GM19324 (cell line): Measurements from ENCODE around the gene NKTR.

ENCODE experiments used
- ATAC-seq: cut with Tn5 transposase; IDR thresholded peaks from one replicate; pipeline ENCODE4 v1.9.1; 2021; ENCODE audit warnings: mild to moderate bottlenecking, moderate library complexity; ENCODE audit not compliant: unreplicated experiment, low FRiP score

Gene NKTR

DNA sequence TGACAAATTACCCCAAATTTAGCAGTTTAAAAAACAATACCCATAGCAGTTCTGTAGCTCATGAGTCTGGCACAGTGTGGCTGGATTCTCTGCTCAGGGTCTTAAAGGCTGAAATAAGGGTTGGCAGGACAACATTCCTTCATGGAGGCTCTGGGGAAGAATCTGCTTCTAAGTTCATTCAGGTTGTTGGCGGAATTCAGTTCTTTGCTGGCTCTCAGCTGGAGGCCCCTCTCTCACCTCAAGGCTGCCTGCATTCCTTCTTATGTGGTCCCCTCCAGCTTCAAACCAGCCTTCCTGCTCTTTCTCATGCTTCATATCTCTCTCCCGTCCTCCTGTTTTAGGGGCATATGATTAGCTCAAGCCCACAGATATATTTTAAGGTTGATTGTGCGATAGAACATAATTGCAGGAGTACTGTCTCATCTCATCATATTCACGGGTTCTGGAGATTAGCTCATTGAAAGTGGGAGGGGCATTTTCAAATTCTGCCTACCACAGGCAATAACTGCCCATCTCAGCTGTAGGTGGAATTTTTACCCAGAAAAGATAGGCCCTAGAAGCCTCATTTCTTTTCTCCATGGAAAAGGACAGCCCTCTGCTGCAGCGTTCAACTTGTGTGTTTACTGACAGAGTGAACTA, 47.5 kb downstream of the NKTR start:
- no peak for ATAC-seq

DNA sequence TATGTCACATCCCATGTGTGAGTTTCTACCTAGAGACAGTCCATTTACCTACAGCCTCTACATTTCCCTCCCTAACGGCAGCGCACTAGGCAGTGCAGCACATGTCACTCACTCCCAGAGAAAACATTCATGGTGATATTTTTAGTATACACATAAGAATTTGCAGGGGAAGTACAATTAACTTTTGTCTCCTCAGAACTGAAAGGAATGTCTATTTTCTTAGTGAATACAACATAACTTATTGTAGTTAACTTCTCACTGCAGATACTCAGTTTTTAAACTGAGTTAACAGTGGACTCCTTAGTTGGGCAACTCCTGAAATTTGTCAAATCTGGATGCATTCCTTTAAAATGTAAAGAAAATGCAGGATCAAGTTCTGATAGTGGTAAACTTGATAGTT, 48.5 kb downstream of the NKTR start:
- no peak for ATAC-seq

DNA sequence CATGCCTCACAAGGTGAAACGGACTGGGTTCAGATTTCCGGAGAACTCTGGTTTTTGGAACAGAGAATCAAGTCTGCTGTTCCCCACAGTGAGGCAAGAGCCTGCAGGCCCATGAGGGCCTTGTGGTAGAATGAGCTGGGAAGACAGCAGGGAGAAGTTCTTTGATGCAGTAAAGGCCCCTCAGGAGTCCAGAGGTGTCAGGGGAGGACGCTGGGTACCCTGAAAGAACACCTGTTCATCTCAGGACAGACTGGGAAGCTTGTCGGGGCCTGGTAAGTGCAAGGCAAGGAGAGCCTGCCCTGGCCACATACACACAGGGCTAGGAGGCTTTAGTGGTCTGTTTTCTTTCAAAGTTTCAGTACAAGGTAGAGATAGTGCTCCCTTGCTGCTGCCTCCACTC, 49.3 kb downstream of the NKTR start:
- no peak for ATAC-seq

DNA sequence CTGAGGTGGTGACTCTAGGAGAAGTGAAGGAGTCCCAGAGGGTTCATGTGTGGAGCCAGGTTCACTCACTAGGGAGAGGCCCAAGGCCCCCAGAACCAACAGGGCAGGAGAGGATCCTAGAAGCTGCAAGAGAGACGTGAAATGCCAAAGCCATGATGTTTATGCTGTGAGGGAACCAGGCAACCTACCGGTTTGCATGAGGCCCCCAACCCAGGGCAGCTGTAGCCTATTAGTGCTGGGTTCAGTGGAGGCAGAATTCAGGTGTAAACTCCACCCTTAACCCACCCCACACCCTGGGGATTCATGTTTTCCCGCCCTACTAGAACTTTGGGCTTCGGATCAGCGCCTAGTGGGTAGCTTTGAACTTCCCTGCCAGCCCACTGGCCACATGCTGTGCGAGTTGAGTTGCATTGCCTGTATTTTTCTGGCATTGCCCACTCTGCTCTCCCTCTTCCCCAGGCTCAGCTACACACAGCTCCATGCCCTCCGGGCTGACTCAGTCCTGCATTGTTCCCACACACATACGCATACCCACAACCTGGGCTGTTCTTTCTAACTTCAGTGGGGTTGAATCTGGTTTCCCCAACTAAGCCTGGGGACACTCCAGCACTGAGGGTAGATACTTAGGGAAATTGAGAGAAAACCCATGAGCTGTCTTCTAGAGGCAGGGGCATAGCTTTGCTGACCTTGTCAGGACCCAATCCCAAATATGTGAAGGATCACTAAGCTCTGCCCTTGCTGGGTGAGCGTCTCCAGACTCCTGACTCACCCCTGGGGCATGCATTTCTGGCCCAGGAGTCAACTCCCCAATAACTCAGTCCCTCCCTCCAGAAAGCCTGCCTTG, 51.0 kb downstream of the NKTR start:
- no peak for ATAC-seq

DNA sequence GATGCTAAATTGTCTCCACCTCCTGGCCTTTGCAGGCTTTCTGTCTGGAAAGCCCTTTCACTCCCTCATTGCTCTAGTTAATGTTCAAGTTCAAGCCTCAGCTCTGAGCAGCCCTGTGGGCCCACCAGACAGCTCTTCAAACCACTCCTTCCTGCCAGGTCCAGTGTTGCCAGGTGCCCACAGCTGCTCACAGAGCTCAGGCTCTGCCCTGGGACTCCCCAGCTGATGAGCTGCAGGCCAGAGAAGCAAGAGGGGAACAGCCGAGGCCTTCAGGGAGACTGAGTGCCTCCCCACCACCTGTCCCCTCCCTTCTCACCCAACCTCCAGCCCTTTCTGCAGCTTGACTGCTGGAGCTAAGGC, 51.7 kb downstream of the NKTR start:
- no peak for ATAC-seq

DNA sequence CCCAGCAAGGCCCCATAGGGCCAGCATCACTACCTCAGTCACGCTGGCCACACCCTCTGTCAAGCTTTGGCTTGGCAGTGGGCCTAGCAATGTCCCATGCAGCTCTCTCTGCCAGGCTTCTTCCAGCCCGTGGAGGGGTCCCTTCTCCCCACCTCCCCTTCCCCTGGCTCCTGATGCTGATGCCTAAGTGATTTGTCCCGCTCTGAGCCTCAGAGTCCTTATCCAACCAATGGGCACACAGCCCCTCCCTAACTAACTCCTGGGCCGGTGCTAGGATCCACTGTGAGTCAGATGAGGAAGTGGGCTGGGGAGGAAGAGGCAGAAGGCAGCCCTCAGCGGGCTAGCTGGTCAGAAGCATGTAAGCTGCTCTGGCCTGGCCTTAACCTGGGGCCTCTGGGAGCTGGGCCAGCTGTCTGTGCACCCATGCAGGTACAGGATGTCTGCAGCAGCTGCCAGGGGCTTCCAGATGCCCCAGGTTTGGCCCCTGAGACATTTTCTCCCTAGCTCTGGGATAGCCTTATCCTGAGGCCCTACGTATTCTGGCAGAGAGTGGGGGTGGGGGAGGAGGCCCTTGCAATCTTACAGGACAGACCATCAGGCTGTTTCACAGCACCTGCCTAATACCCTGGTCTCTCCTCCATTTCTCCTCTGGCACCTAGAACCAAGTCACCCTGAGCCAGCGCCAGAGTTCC, 52.3 kb downstream of the NKTR start:
- ATAC-seq, result no peak

DNA sequence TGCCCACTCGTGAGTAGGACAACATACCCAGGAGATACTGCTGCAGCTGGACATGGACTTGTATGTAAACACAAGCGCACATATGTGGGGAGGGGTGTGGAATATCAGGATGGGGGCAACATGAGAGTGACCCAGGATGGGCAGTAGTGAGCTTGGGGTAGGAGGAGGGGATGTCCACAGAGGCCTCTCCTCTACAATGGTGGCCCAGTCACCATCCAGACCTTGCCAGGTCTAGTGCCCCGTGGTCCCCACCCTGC, 52.7 kb downstream of the NKTR start:
- no peak for ATAC-seq

DNA sequence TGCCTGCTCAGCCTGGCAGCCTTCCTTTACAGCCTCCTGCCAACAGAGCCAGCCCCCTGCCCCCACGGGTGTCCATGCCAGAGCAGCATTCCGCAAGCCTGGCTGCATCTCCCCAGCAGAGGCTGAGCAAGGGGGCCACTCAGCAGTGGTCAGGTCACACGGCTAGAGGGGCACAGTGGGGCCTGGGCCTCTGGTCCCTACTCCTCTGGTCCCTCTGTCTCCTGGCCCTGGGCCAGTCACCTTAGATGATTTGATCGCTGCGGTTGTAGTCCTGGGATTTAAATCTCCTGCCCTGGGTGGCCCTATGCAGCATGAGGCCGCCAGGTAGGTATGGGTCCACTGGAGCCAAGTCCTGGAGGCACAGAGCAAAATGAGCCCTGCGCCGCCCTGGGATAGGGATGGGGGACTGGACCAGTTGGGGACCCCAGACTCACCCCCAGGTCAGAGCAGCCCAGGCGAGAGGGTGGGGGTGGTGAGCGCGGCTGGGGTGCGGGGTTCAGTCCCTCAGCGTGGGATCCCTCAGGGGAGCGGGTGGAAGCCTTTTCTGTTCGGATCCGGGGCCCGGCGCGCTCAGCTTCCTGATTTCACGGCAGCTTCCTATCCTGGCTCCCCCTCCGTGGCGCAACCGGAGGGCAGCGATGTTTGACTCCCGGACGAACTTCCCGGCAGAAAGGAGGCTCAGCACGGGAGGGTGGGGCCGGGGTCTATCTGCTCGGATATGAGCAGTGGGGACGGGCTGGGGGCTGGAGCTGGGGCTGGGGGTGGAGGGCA, 53.3 kb downstream of the NKTR start, which contains the start of gene ZBTB47:
Gene ZBTB47, plus strand, starts transcription at position 138 of the 771 bp plus-strand sequence. CDS start 4,659 bp downstream, outside the sequence.
- no peak for ATAC-seq

DNA sequence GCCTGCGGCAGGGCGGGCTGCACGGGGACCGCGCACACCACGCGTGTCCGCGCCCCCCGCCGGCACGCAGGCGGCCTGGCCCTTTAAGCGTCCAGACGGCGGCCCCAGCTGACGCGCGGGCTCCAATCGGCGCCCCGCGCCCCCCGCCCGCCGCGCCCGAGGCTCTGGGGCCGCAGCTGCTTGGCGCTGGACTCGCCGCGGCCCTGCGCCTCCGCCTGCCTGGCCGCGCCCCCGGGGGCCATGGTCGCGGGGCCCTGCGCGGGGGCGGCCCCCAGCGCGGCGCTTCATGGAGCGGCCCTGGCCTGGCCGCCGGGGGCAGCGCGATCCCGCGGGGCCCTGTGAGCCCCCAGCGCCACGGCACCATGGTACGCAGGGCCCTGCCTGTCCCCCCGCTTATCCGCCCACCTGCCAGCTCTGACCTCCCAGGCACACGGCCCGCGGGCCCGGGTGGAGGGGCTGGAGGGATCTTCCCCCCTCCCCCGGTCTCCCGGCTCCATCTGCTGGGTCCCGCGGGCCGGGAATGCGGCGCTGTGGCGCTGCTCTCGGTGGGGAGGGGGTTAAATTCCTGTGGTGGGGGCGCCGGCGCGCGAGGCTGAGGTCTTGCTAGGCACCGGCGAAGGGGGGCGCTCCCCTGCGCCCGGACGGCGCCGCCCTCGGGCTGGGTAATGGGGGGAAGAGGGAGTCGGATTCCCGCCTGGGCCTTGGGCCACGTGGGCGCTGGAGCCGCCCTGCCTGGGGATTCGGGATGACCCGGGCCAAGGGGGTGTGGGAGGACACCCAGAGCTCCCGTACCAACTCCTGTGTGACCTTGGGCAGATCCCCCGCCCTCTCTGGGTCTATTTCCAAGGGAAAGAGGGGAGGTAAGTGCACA, 54.1 kb downstream of the NKTR start:
- ATAC-seq, result no peak

DNA sequence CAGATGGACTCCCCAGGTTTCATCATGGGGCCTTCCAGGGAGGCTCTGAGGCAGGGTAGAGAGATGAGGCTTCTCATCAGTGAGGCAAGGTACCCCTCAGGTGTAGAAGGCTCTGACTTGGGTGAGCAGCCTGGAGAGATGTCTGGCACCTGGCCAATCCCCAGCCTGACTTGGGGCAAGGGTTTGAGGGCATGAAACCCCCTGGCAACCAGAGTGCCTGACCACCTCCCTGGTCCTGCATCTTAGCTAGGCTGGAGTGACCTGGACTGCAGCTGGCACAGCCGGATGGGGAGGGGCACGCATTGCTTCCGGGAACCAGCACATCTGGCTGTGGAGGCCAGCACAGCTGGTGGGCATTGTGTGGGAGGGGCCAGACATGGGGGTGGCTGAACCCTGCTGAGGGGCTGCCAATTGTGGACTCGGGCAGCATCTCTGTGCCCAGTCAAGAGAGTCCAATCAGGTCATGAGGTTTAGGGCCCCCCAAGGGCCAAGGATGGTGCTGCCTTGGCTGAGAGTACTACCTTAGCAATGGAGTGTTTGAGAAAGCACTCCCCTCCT, 54.9 kb downstream of the NKTR start:
- no peak for ATAC-seq

DNA sequence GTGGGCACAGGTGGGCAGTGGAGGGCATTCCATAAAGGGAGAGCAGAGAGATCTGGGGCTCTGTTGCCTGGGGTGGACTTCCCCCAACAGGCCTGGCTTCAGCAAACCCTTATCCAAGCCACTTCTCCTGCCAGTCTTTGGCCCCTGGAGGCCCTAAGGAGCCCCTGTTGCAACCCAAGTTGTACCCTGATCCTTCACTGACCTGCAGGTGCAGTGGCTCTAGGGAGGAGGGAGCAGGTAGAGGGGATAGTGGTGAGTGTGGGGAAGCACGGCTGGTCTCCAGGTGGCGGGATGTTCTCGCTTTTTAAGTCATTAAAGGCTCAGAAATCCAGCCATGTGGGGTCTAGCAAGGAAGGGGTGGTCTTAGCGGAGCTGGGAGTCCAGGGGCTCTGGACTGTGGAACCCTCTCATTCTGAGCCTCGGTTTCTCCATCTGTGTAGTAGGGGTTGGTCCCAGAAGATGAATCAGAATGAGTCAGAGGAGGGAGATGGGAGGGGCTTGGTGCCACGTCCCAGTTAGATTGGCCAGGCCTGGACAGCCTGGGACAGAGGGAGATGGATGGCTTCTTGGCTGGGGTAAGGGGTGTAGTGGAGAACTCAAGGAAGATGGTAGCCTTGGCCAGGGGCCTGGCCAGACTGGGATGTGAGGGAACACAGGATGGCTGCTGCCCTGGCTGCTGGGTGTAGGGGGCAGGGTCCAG, 55.6 kb downstream of the NKTR start:
- ATAC-seq, result no peak

DNA sequence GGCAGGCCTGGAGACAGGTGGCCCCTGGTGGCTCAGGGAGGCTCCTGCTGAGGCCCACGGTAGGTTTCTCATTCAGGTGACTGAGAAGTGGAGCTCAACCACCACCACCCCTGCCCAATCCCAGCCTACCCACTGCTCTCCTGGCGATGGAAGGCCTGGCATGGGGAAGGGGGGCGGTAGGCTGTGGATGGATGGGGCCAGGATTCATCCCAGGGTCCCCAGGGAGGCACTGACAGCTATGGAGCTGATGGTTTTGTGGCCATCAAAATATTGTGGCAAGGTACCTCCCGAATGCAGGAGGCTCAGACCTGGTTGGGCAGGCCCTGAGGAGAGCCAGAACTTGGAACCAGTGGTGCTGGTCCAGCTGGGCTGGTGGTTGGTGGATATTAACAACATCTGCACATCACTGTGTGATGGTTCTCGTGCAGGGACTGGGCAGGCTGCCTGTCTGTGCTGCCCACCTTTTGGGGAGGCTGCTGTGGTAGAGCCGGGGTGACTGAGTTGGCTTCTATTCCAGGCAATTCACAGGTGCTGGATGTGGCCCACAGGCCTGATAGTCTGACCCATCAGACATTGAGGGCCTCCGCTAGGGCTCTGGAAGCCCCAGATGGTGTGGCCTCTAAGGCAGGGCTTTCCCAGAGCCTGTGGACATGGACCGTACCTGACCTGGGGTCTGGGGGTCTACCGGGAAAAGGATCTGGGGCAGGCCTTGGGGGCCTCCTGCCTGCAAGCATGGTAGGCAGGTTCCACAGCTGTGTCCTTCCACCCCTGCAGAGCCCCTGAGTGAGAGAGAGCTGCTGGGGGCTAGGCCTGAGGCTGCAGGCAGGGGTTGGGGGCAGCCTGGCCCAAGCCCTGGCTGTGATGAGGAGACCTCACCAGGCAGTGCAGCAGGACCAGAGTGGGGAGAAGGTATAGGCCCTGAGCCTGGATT, 56.5 kb downstream of the NKTR start:
- ATAC-seq, result no peak

DNA sequence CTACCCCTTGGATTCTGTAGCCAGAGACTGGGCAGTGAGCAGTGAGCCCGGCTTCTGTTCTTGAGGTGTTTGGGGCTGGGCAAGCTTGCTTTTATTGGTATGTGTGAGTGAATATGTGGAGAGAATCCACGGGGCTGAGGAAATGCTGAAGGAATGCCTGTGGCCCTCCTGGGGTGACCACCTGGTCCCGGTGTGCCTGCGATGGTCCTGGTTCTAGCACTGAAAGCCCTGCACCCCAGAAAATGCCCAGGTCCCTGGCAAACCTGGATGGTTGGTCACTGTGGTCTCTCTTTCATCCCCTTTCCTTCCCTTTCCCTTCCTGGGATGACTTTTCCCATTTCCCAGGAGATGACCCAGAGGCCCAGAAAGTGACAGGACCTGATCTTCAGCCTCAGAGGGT, 57.2 kb downstream of the NKTR start:
- no peak for ATAC-seq

DNA sequence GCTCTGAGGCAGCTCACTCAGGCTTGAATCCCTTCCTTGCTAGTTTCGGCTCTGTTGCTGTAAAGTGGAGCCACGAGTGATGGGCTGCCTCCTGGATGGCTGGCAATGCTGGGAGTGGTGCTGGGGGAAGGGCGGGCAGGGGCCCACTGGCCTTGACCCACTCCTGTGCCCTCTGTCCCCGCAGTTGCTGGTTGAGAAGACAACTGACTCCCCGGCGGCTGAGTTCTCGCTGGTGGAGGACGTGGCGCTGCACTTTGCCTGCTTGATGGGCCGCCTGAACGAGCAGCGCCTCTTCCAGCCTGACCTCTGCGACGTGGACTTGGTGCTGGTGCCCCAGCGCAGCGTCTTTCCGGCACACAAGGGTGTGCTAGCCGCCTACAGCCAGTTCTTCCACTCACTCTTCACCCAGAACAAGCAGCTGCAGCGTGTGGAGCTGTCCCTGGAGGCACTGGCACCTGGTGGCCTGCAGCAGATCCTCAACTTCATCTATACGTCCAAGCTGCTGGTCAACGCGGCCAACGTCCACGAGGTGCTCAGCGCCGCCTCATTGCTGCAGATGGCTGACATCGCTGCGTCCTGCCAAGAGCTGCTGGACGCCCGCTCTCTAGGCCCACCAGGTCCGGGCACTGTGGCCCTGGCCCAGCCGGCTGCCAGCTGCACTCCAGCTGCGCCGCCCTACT, 57.7 kb downstream of the NKTR start:
- no peak for ATAC-seq

DNA sequence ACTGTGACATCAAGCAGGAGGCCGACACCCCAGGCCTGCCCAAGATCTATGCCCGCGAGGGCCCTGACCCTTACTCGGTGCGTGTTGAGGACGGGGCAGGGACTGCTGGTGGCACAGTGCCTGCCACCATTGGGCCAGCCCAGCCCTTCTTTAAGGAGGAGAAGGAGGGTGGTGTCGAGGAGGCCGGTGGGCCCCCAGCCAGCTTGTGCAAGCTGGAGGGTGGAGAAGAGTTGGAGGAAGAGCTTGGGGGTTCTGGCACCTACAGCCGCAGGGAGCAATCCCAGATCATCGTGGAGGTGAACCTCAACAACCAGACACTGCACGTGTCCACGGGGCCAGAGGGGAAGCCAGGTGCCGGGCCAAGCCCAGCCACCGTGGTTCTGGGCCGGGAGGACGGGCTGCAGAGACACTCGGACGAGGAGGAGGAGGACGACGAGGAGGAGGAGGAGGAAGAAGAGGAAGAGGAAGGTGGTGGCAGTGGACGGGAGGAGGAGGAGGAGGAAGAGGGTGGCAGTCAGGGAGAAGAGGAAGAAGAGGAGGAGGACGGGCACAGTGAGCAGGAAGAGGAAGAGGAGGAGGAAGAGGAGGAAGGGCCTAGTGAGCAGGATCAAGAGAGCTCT, 58.4 kb downstream of the NKTR start:
- no peak for ATAC-seq

DNA sequence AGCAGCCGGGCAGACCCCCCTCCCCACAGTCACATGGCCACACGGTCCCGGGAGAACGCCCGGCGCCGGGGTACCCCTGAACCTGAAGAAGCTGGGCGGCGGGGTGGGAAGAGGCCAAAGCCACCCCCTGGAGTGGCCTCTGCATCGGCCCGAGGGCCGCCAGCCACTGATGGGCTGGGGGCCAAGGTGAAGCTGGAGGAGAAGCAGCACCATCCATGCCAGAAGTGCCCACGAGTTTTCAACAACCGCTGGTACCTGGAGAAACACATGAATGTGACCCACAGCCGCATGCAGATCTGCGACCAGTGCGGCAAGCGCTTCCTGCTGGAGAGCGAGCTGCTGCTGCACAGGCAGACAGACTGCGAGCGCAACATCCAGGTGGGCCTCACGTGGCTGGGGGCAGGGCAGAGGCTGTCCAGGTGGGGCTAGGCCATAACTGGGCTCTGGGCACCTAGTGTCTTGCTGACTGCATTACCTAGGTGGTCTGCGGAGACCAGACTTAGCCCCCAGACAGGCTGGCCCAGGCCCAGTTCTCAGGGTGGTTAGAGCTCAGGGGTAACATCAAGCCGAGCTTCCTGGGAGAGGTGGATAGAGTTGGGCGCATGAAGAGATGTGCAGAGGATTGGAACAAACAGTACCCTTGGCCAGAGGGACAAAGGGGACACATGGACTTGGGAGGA, 59.1 kb downstream of the NKTR start:
- ATAC-seq, result no peak
